GM19395 (cell line): ENCODE data around the gene PBX1.

ENCODE experiments used
- ATAC-seq: cut with Tn5 transposase; IDR thresholded peaks from one replicate; pipeline ENCODE4 v1.9.1; 2021; ENCODE audit warnings: mild to moderate bottlenecking, moderate library complexity; ENCODE audit not compliant: unreplicated experiment

The PBX1 gene

GRCh38 chr1:164771619-164772361, 212.8 kb downstream of the PBX1 start:
- ATAC-seq, result no peak

DNA sequence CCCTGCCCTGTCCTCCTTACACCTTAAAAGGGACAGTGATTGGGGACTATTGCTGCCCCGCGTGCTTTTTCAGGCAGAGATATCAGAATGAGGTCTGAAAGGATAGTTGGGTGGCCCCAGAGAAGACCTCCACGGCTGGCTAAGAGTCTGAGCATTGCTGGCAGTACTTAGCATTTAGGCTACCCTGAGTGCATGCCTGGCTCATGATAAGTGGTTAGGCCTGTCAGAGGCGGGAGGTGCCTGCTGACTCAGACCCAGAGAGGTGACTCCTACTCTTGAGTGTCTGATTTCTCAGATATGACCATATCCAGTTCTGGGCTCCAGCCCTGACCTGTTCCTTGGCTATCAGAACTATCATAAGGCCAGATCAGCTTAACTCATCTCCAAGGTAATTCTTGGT, 213.7 kb downstream of the PBX1 start:
- peak; percentile 82 for ATAC-seq

GRCh38 chr1:164773102-164773501, 214.1 kb downstream of the PBX1 start:
- no peak for ATAC-seq

- ATAC-seq, result no peak
These were observed 215.4 kb downstream of the PBX1 start for GRCh38 chr1:164774413-164774812.

GRCh38 chr1:164774819-164775654, 216.1 kb downstream of the PBX1 start:
- no peak for ATAC-seq

DNA sequence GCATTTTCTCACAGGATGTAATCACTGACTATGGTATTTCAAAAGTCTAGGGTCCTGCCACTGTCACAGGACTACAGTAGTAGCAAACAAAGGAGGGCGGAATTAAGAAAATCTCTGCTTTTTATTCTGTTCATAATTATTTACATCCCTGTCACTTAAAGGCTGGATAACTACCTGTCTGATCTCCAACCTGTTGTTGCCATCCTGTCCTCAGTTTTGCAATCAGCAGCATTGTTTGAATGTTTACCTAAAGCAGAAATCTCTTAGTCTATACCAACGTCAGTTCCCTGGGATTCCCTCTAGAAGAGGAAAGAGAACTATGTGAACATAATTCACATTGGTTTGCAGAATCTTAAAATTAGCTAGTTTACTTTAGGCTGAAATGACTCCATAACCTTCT, 218.5 kb downstream of the PBX1 start:
- ATAC-seq, result no peak

GRCh38 chr1:164779376-164779775, 220.4 kb downstream of the PBX1 start:
- ATAC-seq, result no peak

DNA sequence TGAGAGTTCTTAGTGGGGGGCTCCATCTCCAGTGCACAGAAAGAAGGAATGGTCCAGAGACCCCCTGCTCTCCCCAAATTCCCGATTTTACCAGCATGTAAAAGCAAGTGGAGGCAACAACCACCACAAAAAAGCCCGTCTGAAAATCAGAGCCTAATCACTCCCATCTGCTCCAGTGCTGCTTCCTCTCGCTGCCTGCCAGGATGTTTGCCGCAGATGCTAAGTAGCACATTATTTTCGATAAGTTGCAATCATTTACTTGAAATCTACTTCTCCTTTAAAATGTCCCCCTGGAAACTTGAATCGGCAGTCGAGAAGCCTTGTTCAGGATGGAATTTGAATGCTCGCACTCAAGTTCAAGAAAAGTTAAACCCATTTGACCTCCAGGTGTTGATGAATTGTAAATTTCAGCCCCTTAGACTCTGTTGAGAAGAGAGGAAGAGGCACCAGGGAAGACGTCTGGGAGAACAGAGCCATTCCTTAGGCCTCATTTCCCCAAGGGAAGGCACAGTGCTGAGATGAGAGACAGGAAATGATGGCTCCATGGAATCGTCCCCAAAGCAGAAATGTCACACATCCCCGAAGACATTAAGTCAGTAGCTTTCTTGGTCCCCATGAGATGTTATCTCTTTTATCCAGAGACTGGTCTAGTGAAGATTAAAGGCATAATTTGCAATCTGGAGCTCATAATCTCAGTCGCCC, 221.3 kb downstream of the PBX1 start:
- ATAC-seq, result no peak

DNA sequence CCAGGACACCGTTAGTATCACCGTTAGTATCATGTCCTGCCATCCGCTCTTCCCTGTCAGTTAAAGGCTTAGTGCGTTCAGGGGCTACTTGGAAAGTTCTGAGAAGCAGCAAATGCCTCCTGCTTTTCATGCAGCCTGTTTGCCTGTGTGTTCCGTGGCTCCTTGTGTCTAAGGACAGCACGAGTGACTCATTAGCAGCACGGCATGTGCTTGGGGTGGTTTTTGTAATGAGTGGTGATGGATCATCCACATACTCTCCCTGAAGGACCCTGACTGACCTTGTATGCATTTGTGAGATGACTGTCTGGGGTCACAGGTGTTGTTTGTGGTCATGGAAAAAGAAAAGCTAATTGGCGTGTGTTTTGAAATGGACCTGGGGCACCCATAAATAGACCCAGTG, 221.9 kb downstream of the PBX1 start:
- ATAC-seq, result no peak

DNA sequence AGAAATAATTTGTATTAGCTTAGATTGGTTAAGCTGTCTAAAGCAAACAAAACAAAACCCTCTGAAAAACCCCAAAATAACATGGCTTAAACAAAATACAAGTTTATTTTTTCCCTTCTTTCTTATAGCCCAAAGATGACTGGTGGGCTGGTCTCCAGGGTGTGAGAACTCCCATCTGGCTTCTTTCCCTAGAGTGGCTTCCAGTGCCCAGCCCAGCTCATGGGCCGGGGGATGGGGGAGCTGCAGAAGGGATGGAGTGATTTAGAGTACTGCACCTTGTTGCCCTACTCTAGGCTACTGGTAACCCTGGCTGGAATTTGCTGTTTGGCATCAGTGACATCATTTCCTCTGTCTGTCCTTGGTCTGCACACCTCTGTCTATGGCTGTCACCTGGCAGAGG, 223.0 kb downstream of the PBX1 start:
- no peak for ATAC-seq

DNA sequence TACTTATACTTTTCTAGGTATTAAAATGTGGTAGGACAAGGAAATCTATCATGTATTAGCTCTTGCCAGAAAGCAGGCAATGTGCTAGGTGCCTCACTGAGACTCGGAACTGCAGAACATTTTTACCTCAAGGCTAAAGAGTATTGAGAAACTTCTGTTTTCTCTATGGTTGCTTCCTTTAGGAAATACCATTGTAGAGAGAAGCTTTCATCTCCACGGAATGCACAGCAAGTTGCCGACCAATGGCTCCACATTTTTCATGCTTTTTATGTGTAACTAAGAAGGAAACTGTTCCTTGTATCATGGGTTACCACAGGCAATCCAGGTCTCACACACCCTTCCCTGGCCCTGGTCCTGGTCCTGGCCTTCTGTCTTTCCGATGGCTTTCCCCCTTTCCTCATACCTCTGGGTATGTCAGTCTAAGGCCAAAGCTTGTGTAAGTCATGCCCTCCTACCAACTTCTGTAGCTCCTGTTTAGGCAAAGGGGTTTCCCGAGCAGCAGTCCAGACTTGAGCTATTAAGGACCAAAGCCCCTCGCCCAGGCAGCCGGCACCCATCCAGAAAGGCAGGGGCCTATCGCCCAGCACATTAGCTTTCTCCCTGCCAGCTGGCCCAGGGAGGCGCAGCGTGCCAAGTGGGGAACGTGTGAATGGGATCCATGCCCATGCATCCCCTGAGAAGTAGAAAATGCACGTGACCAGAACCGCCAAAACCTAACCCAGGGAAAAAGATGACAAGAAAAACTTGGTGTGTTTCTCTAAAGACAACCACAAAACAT, 225.0 kb downstream of the PBX1 start:
- ATAC-seq, result no peak

- no peak for ATAC-seq
These were observed 226.0 kb downstream of the PBX1 start for GRCh38 chr1:164784960-164785359.

DNA sequence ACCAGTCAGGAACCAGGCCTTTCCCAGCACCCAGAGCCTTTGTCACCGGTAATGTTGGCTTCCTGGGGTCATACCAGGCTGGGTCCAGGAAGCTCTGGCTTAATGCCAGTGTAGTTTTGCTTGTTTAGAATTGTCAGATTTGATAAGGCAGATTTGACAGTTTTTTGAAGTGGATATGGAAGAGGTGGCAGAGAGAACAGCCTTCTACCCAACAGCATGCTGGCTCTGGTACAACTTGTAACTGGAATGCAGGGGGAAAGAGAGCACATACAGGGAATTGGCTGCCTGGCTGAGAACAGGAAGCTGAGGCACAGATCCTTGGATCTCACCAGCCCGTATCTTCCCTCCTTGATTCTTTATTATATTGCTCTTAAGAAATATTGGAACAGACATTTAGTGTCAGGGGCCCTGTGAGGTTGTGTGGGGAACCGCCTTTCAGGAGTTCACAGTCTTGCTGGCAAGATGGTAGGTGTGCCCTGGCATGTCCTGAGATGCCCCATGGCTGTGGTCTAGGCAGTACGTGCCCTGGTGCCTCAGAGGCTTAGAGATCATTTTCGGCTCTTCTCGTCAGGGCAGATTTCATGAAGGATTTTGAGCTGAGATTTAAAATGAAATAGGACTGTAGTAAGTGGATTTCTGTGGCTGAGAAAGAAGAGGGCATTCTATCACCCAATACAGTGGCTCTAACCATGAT, 227.0 kb downstream of the PBX1 start:
- ATAC-seq, result no peak

GRCh38 chr1:164786980-164787833, 228.2 kb downstream of the PBX1 start:
- peak; percentile 97 for ATAC-seq

DNA sequence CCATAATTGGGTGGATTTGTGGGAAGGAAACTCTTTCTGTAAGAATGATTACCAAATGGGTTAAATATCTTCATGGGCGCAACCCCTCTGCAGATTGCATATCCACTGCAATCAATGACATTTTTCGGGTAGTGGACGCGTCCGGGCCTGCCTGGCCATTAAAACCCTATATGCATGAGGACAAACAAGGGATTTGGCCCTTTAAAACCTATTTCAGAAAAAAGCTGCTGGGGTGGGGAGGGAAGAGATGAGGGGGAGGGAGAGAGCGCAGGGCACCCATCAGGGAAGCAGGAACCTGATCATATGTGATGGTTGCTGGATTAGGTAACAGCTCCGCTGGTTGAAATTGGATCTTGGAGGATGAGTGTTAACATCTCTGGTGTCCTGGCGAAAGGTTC, 228.8 kb downstream of the PBX1 start:
- ATAC-seq, result no peak

- no peak for ATAC-seq
These were observed 231.1 kb downstream of the PBX1 start for GRCh38 chr1:164790081-164790480.

DNA sequence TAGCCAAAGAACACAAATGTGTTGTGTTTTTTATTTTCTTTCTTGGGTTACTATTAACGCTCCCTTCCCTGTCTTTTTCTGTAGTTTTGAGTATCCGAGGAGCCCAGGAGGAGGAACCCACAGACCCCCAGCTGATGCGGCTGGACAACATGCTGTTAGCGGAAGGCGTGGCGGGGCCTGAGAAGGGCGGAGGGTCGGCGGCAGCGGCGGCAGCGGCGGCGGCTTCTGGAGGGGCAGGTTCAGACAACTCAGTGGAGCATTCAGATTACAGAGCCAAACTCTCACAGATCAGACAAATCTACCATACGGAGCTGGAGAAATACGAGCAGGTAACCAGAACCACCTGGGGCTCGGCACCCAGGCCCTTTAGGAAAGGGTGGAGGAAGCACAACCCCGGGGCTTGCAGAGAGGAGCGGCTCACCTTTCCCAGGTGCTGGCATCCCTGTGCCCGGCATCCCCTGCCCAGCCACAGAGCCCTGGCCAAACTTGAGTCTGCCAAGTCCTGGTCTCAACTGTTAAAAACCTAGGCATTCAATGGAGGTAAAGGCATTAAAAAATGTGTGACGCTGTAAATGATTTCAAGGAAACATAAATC, 233.5 kb downstream of the PBX1 start:
- ATAC-seq, result no peak

- ATAC-seq, result no peak
These were observed 235.4 kb downstream of the PBX1 start for GRCh38 chr1:164794356-164794755.

GRCh38 chr1:164796916-164797315, 237.9 kb downstream of the PBX1 start:
- ATAC-seq, result no peak
